Tibial artery (tissue), 4 donors: ENCODE measurements around the gene ANKRD2.

Experiments used
- DNase-seq, 2 donors: peaks; one replicate each; pipeline ENCODE4 v3.0.0-alpha.2; 2019
- H3K27ac ChIP-seq, 2 donors: fragments of 200-600 bp; sonication (generic) in 1 of 2; 1 replicate in 1 of 2; 2 replicates in 1 of 2; pipeline ENCODE4 v1.5.1; 2018 to 2019; ENCODE audit warnings: mild to moderate bottlenecking in 1 of 2
- H3K27me3 ChIP-seq, 2 donors: fragments of 200-600 bp; sonication (generic) in 1 of 2; one replicate each; pipeline versions ENCODE4 v1.5.1 to v1.6.0; 2016 to 2019
- H3K36me3 ChIP-seq, 3 donors: fragments of 200-600 bp; sonication (generic) in 2 of 3; one replicate each; pipeline ENCODE4 v1.5.1; 2016 to 2019; ENCODE audit warnings: mild to moderate bottlenecking in 2 of 3
- H3K4me1 ChIP-seq, 4 donors: fragments of 200-600 bp; sonication (generic) in 2 of 4; 1 replicate in 3 of 4; 2 replicates in 1 of 4; pipeline ENCODE4 v1.5.1; 2016 to 2019
- H3K4me3 ChIP-seq, 2 donors: fragments of 200-600 bp; sonication (generic) in 1 of 2; 1 replicate in 1 of 2; 2 replicates in 1 of 2; pipeline ENCODE4 v1.5.1; 2018 to 2019; ENCODE audit warnings: mild to moderate bottlenecking in 2 of 2
- H3K9me3 ChIP-seq, 3 donors: fragments of 200-600 bp; sonication (generic) in 1 of 3; one replicate each; pipeline ENCODE4 v1.5.1; 2016 to 2019
- intact Hi-C: fragments of 100-400 bp; cut with DNase I; formaldehyde crosslinking; loops from one replicate; pipeline ENCODE4 v1.15.0; 2023; ENCODE audit warnings: low total_unique reads
- TF ChIP-seq, protein P1 (sequence below), 2 experiments: fragments of 200-600 bp in 1 of 2; fragments of 450-650 bp in 1 of 2; IDR thresholded peaks; one replicate each; pipeline ENCODE4 v1.5.1; 2017 to 2019; ENCODE audit warnings: antibody characterized with exemption in 2 of 2, mild to moderate bottlenecking in 1 of 2, moderate library complexity in 1 of 2

ANKRD2 gene

GRCh38 chr10:97580421-97581367 is 8.1 kb downstream of the ANKRD2 start:
- peaks cover 0 to 26% (median 17%) of the 10 kb centered on the region in 4 donors for H3K4me1 ChIP-seq
- DNase-seq: no peak
- H3K36me3 ChIP-seq: no peaks in the 10 kb centered on the region
- no peaks in the 10 kb centered on the region for H3K9me3 ChIP-seq
- H3K27ac ChIP-seq: no peak overlapping the region
- intact Hi-C loops: no loop called here
- H3K27me3 ChIP-seq: no peaks in the 10 kb centered on the region
- TF ChIP-seq, protein P1, sequence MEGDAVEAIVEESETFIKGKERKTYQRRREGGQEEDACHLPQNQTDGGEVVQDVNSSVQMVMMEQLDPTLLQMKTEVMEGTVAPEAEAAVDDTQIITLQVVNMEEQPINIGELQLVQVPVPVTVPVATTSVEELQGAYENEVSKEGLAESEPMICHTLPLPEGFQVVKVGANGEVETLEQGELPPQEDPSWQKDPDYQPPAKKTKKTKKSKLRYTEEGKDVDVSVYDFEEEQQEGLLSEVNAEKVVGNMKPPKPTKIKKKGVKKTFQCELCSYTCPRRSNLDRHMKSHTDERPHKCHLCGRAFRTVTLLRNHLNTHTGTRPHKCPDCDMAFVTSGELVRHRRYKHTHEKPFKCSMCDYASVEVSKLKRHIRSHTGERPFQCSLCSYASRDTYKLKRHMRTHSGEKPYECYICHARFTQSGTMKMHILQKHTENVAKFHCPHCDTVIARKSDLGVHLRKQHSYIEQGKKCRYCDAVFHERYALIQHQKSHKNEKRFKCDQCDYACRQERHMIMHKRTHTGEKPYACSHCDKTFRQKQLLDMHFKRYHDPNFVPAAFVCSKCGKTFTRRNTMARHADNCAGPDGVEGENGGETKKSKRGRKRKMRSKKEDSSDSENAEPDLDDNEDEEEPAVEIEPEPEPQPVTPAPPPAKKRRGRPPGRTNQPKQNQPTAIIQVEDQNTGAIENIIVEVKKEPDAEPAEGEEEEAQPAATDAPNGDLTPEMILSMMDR (IDR thresholded peaks at IDR 0.05): no peak
- H3K4me3 ChIP-seq: no peak overlapping the region

GRCh38 chr10:97582169-97582568 is 9.6 kb downstream of the ANKRD2 start:
- Histone ChIP-seq H3K4me3 (no peak overlapping the region), H3K27ac (no peak overlapping the region), H3K4me1 (peaks cover 0 to 22% (median 17%) of the 10 kb centered on the region in 4 donors), H3K27me3 (no peaks in the 10 kb centered on the region), H3K9me3 (no peaks in the 10 kb centered on the region), H3K36me3 (no peaks in the 10 kb centered on the region)
- intact Hi-C loops: no loop called here
- TF ChIP-seq, protein P1 (IDR thresholded peaks at IDR 0.05): no peak
- DNase-seq: no peak

- Histone ChIP-seq H3K36me3 (no peaks in the 10 kb centered on the region), H3K9me3 (no peaks in the 10 kb centered on the region), H3K4me1 (peaks cover 0 to 22% (median 15%) of the 10 kb centered on the region in 4 donors), H3K27ac (peak overlapping the region; percentile 63 to 69), H3K27me3 (no peaks in the 10 kb centered on the region), H3K4me3 (no peak overlapping the region)
- DNase-seq: no peak
- TF ChIP-seq, protein P1 (IDR thresholded peaks at IDR 0.05): no peak
- intact Hi-C loops: no loop called here
Observed at GRCh38 chr10:97583476-97583875, 10.9 kb downstream of the ANKRD2 start.

DNA sequence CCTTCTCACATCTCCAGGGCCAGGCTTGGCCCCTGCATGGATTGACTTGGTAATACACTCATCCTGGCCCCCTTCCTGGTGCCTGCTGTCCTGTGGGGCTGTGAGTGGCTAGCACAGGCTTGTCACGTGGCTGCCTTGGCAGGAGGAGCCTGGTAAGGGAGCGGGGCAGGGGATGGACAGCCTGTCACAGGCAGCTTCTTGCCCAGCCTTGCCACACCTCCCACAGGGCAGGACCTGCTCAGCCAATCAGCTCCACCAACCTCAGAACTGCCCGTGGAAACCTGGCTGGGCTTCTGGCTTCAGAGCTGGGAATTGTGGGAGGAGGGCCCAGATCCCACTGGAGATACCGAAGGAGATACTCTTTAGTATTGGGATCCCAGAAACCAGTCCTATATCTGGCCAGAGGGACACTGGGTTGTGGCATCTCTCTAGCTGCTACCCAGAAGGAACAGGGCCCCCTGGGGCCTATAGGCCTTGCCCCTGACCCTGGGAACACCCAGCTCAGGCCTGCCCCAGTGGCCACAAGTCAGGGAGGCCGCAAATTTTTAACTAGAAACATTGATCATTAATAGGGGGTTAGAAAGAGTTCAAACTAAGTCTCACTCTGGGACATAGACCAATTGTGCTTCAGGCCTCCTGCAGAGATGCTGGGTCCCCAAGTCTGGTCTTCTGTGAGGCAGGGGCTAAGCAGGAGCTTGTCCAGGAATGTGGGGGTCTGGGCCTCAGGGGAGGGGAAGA is 11.7 kb downstream of the ANKRD2 start, which contains the start of gene HOGA1:
Gene HOGA1, plus strand, starts transcription at position 330 of the 738 bp plus-strand sequence. Its CDS starts 315 bp downstream, at position 645.
- H3K4me1 ChIP-seq: peaks cover 0 to 22% (median 15%) of the 10 kb centered on the region in 4 donors
- H3K27ac ChIP-seq: peak within 1 kb of the TSS; percentile 63 to 69
- peak within 1 kb of the TSS in 1 of 2 donors; percentile 25 for H3K4me3 ChIP-seq
- intact Hi-C loops: no loop called here
- TF ChIP-seq, protein P1 (IDR thresholded peaks at IDR 0.05): no peak
- DNase-seq: peak; percentile 87 to 96
- no peaks in the 10 kb centered on the region for H3K36me3 ChIP-seq
- no peaks in the 10 kb centered on the region for H3K9me3 ChIP-seq
- no peaks in the 10 kb centered on the region for H3K27me3 ChIP-seq

- TF ChIP-seq, protein P1 (IDR thresholded peaks at IDR 0.05): no peak
- peak overlapping the region; percentile 63 to 69 for H3K27ac ChIP-seq
- peaks cover 0 to 22% (median 15%) of the 10 kb centered on the region in 4 donors for H3K4me1 ChIP-seq
- H3K36me3 ChIP-seq: no peaks in the 10 kb centered on the region
- no peaks in the 10 kb centered on the region for H3K9me3 ChIP-seq
- no peaks in the 10 kb centered on the region for H3K27me3 ChIP-seq
- DNase-seq: no peak
- intact Hi-C loops: no loop called here
- H3K4me3 ChIP-seq: peak overlapping the region in 1 of 2 donors; percentile 25
Observed at GRCh38 chr10:97584798-97585438, 12.3 kb downstream of the ANKRD2 start.
